ENCODE measurements around the gene GYG1.
"Not testable (repeated sequence)": the region's sequence is repeated elsewhere in the genome, so short reads cannot be mapped to it uniquely, and the experiment has no call there.

GYG1 gene

GRCh38 chr3:148987551-148987950 is 3.8 kb upstream of the GYG1 start:
- DNase-seq (ENCODE audit: low read depth, low spot score): not testable (repeated sequence)

- DNase-seq (ENCODE audit: low read depth, low spot score): no peak
Measured at GRCh38 chr3:148990236-148990635, 1.1 kb upstream of the GYG1 start.

- no peak for DNase-seq (ENCODE audit: low read depth, low spot score)
Measured at GRCh38 chr3:148992027-148992634, 791 bp downstream of the GYG1 start.

GRCh38 chr3:148992635-148993255 is 1.4 kb downstream of the GYG1 start:
- no peak for DNase-seq (ENCODE audit: low read depth, low spot score)

- DNase-seq (ENCODE audit: low read depth, low spot score): no peak
Measured at GRCh38 chr3:148997623-148998022, 6.3 kb downstream of the GYG1 start.

- no peak for DNase-seq (ENCODE audit: low read depth, low spot score)
Measured at GRCh38 chr3:148998297-148998696, 7.0 kb downstream of the GYG1 start.

GRCh38 chr3:148998715-148999423 is 7.5 kb downstream of the GYG1 start:
- no peak for DNase-seq (ENCODE audit: low read depth, low spot score)

GRCh38 chr3:148999806-149000205 is 8.5 kb downstream of the GYG1 start:
- DNase-seq (ENCODE audit: low read depth, low spot score): no peak

- no peak for DNase-seq (ENCODE audit: low read depth, low spot score)
Measured at GRCh38 chr3:149000206-149000745, 8.9 kb downstream of the GYG1 start.

- no peak for DNase-seq (ENCODE audit: low read depth, low spot score)
Measured at GRCh38 chr3:149001727-149002126, 10.4 kb downstream of the GYG1 start.

- no peak for DNase-seq (ENCODE audit: low read depth, low spot score)
Measured at GRCh38 chr3:149003653-149004305, 12.4 kb downstream of the GYG1 start.

- no peak for DNase-seq (ENCODE audit: low read depth, low spot score)
Measured at GRCh38 chr3:149004622-149005021, 13.3 kb downstream of the GYG1 start.

- DNase-seq (ENCODE audit: low read depth, low spot score): no peak
Measured at GRCh38 chr3:149005416-149005815, 14.1 kb downstream of the GYG1 start.

- DNase-seq (ENCODE audit: low read depth, low spot score): no peak
Measured at GRCh38 chr3:149007567-149008257, 16.4 kb downstream of the GYG1 start.

GRCh38 chr3:149009732-149010131 is 18.4 kb downstream of the GYG1 start:
- DNase-seq (ENCODE audit: low read depth, low spot score): no peak

GRCh38 chr3:149010504-149010951 is 19.2 kb downstream of the GYG1 start:
- DNase-seq (ENCODE audit: low read depth, low spot score): no peak

GRCh38 chr3:149010966-149011365 is 19.6 kb downstream of the GYG1 start:
- DNase-seq (ENCODE audit: low read depth, low spot score): no peak

GRCh38 chr3:149011676-149012075 is 20.3 kb downstream of the GYG1 start:
- DNase-seq (ENCODE audit: low read depth, low spot score): no peak

- DNase-seq (ENCODE audit: low read depth, low spot score): no peak
Measured at GRCh38 chr3:149013726-149014125, 22.4 kb downstream of the GYG1 start.

- no peak for DNase-seq (ENCODE audit: low read depth, low spot score)
Measured at GRCh38 chr3:149015393-149015792, 24.1 kb downstream of the GYG1 start.

GRCh38 chr3:149016242-149016641 is 24.9 kb downstream of the GYG1 start:
- no peak for DNase-seq (ENCODE audit: low read depth, low spot score)

Data from activated naive CD8-positive, alpha-beta T cell treated with anti-CD3 and anti-CD28 coated beads, Interleukin-2, amount 50 U/mL, for 16 hours (primary cell).